K562 (cell line): ENCODE measurements around the gene ZNF30. TPM values are rescaled to one million over a fixed set of nuclear protein-coding genes. Genes with fewer than 3 reads are reported as not detected.

Experiments used
- BACH1 ChIP-seq: fragments of 200-800 bp; sonication (Bioruptor generic); IDR thresholded peaks from 2 replicates; pipeline ENCODE4 v1.6.1; 2016; ENCODE audit warnings: missing genetic modification characterization, missing compliant biosample characterization
- DIDO1 ChIP-seq: fragments of 450-650 bp; IDR thresholded peaks from 2 replicates; pipeline ENCODE4 v1.6.1; 2016; ENCODE audit warnings: low read depth, missing biosample characterization, missing genetic modification characterization
- E2F4 ChIP-seq: sonication (generic); formaldehyde crosslinking; IDR thresholded peaks from 2 replicates; pipeline ENCODE4 v1.8.0; 2022; ENCODE audit warnings: mild to moderate bottlenecking, low read depth, missing genetic modification reagents
- FOXA3 ChIP-seq, 2 experiments: fragments of 450-650 bp in 1 of 2; sonication (generic) in 1 of 2; formaldehyde crosslinking; IDR thresholded peaks in 1 of 2; conservative IDR thresholded peaks in 1 of 2; 2 replicates each; pipeline versions ENCODE4 v1.4.0 to v1.8.0; 2020 to 2022; ENCODE audit warnings: mild to moderate bottlenecking in 2 of 2, missing genetic modification reagents in 1 of 2
- GTF2A2 ChIP-seq: IDR thresholded peaks from 2 replicates; pipeline ENCODE4 v1.6.1; 2016; ENCODE audit warnings: mild to moderate bottlenecking, missing genetic modification characterization, missing compliant biosample characterization
- GTF2F1 ChIP-seq: IDR thresholded peaks from 2 replicates; pipeline ENCODE4 v1.6.1; 2011; ENCODE audit warnings: low read depth, low read length, improper control_type of control experiment
- HLTF ChIP-seq: fragments of 450-650 bp; IDR thresholded peaks from 2 replicates; pipeline ENCODE4 v1.6.1; 2016
- HNRNPH1 ChIP-seq: fragments of 200-400 bp; formaldehyde crosslinking; optimal IDR thresholded peaks from 2 replicates; pipeline ENCODE3; 2017; ENCODE audit warnings: low read depth, mild to moderate bottlenecking, low read length, moderate library complexity
- IRF1 ChIP-seq: sonication (generic); formaldehyde crosslinking; IDR thresholded peaks from 2 replicates; pipeline ENCODE4 v1.8.0; 2022; ENCODE audit warnings: missing genetic modification reagents, mild to moderate bottlenecking, borderline replicate concordance
- NFXL1 ChIP-seq: fragments of 450-650 bp; formaldehyde crosslinking; IDR thresholded peaks from 2 replicates; pipeline ENCODE4 v1.4.0; 2021; ENCODE audit warnings: mild to moderate bottlenecking
- POLR2AphosphoS2 ChIP-seq: IDR thresholded peaks from 2 replicates; pipeline ENCODE4 v1.6.1; 2012; ENCODE audit warnings: low read length, improper control_type of control experiment
- PPARD ChIP-seq: fragments of 250-450 bp; sonication (Bioruptor Pico); IDR thresholded peaks from 2 replicates; pipeline ENCODE4 v1.8.0; 2022; ENCODE audit warnings: inconsistent platforms, mild to moderate bottlenecking, moderate library complexity
- PTRF ChIP-seq: fragments of 450-650 bp; IDR thresholded peaks from 2 replicates; pipeline ENCODE4 v1.6.1; 2016; ENCODE audit warnings: mild to moderate bottlenecking, missing genetic modification characterization, missing compliant biosample characterization
- RBM39 ChIP-seq: fragments of 200-400 bp; formaldehyde crosslinking; optimal IDR thresholded peaks from 2 replicates; pipeline ENCODE3; 2018; ENCODE audit warnings: low read depth, low read length
- TAL1 ChIP-seq: fragments of 450-650 bp; IDR thresholded peaks from 2 replicates; pipeline ENCODE4 v1.6.1; 2016; ENCODE audit warnings: mild to moderate bottlenecking
- TCF7L2 ChIP-seq: fragments of 150-350 bp; IDR thresholded peaks from 2 replicates; pipeline ENCODE4 v1.6.1; 2016; ENCODE audit warnings: low read depth, mild to moderate bottlenecking, low read length, moderate library complexity
- XRCC3 ChIP-seq: fragments of 450-650 bp; IDR thresholded peaks from 2 replicates; pipeline ENCODE4 v1.6.1; 2017; ENCODE audit warnings: mild to moderate bottlenecking, moderate library complexity
- ZKSCAN1 ChIP-seq: fragments of 150-350 bp; IDR thresholded peaks from 2 replicates; pipeline ENCODE4 v1.6.1; 2016; ENCODE audit warnings: low read depth, low read length
- ZNF395 ChIP-seq: fragments of 200-800 bp; sonication (Bioruptor generic); IDR thresholded peaks from 2 replicates; pipeline ENCODE4 v1.6.1; 2017; ENCODE audit warnings: missing genetic modification characterization, missing compliant biosample characterization
- ZNF668 ChIP-seq: fragments of 250-450 bp; sonication (Bioruptor Pico); IDR thresholded peaks from 2 replicates; pipeline ENCODE4 v1.8.0; 2022; ENCODE audit warnings: mild to moderate bottlenecking, inconsistent platforms
- polyA plus RNA-seq, 8 experiments: library from polyadenylated mRNA; depleted of rRNA in 4 of 8; stranded (reverse) in 5 of 8; unstranded in 3 of 8; fragments of >200 nt; fragmentation: Nextera tagmentation in 2 of 8; fragmentation: Illumina TruSeq in 1 of 8; extraction: Ambion mirVana in 2 of 8; extraction: Trizol in 1 of 8; gene quantifications; 2 replicates each; pipeline versions ENCODE4 v1.2.1 to v1.2.3, GENCODE V29; 2011 to 2014; ENCODE audit warnings: inconsistent platforms in 1 of 8, missing spikeins in 1 of 8
- total RNA-seq, 7 experiments: library from RNA; depleted of rRNA in 6 of 7; stranded (reverse); fragments of >200 nt in 6 of 7; fragmentation: Illumina TruSeq in 2 of 7; extraction: Trizol in 2 of 7; gene quantifications; 2 replicates each; pipeline versions ENCODE4 v1.2.1 to v1.2.3, GENCODE V29; 2011 to 2021; ENCODE audit warnings: low replicate concordance in 1 of 7

Gene ZNF30
- total and polyA plus RNA-seq, 9 of the 15 experiments (the other 6 are each of a cell fraction or from before 2014, with no cell fraction given): 7.3 to 13.4 (median 10.6) TPM

- no peak for TF ChIP-seq IRF1
- no peak for TF ChIP-seq RBM39
- no peak for TF ChIP-seq HLTF
- TF ChIP-seq GTF2A2 (tag): no peak
- TF ChIP-seq ZNF668 (CRISPR knock-in tag): no peak
- TF ChIP-seq PPARD: no peak
- TF ChIP-seq TAL1: no peak
- no peak for TF ChIP-seq E2F4 (CRISPR knock-in tag)
- no peak for TF ChIP-seq FOXA3 (CRISPR knock-in tag; conservative IDR thresholded peaks at IDR 0.05 in 1 of 2, IDR thresholded peaks at IDR 0.05 in 1 of 2)
- TF ChIP-seq XRCC3: peak; percentile 71
- TF ChIP-seq BACH1 (tag): no peak
- TF ChIP-seq DIDO1: no peak
- no peak for TF ChIP-seq ZKSCAN1
- no peak for TF ChIP-seq GTF2F1
- TF ChIP-seq NFXL1: no peak
- TF ChIP-seq TCF7L2: no peak
- no peak for TF ChIP-seq PTRF
- TF ChIP-seq POLR2AphosphoS2: no peak; the same call in 1 of the 2 replicates
- TF ChIP-seq ZNF395 (CRISPR knock-in tag): no peak
- TF ChIP-seq HNRNPH1: no peak
These were observed 31.4 kb downstream of the ZNF30 start (continued) for GRCh38 chr19:34957830-34958751.
